Fibroblast of skin of back (primary cell): ENCODE data around the gene CYP17A1. TPM values are rescaled to one million over a fixed set of nuclear protein-coding genes. Genes with fewer than 3 reads are reported as not detected.
"Not testable (repeated sequence)": the region's sequence is repeated elsewhere in the genome, so short reads cannot be mapped to it uniquely, and the experiment has no call there.

Source experiments
- DNase-seq: peaks from one replicate; pipeline ENCODE4 v3.0.0-alpha.2; 2013
- polyA plus RNA-seq, 2 experiments: library from polyadenylated mRNA; unstranded; fragments of 120-200 nt; gene quantifications; one replicate each; pipeline ENCODE4 v1.2.1, GENCODE V29; 2013; ENCODE audit not compliant: insufficient read length in 2 of 2

The CYP17A1 gene
- polyA plus RNA-seq (2013, experiment 1 of 2; ENCODE audit: insufficient read length), result not detected
- polyA plus RNA-seq (2013, experiment 2 of 2; ENCODE audit: insufficient read length), result not detected

GRCh38 chr10:102837230-102837721 lies at the start of gene CYP17A1:
Gene CYP17A1, minus strand, starts transcription at chr10:102837413. Its CDS starts 52 bp downstream, at chr10:102837361.
- DNase-seq, result no peak

- DNase-seq, result no peak
Observed at GRCh38 chr10:102880256-102880655, 43.0 kb upstream of the CYP17A1 start.

GRCh38 chr10:102878629-102879028 lies 41.4 kb upstream of the CYP17A1 start:
- DNase-seq, result no peak

- DNase-seq, result no peak
Observed at GRCh38 chr10:102876747-102877153, 39.5 kb upstream of the CYP17A1 start.

GRCh38 chr10:102872163-102872562 lies 35.0 kb upstream of the CYP17A1 start:
- peak; percentile 20 for DNase-seq

GRCh38 chr10:102870221-102870620 lies 33.0 kb upstream of the CYP17A1 start:
- no peak for DNase-seq

GRCh38 chr10:102869258-102870198 lies 32.3 kb upstream of the CYP17A1 start, which contains the start of gene AS3MT:
Gene AS3MT, plus strand, starts transcription at chr10:102869470. Its CDS starts 123 bp downstream, at chr10:102869593.
- peak; percentile 49 for DNase-seq

GRCh38 chr10:102868911-102869257 lies 31.7 kb upstream of the CYP17A1 start:
- DNase-seq, result peak; percentile 23

- no peak for DNase-seq
Observed at GRCh38 chr10:102865620-102866019, 28.4 kb upstream of the CYP17A1 start.

- no peak for DNase-seq
Observed at GRCh38 chr10:102863660-102864059, 26.4 kb upstream of the CYP17A1 start.

GRCh38 chr10:102859911-102860310 lies 22.7 kb upstream of the CYP17A1 start:
- no peak for DNase-seq

- DNase-seq, result no peak
Observed at GRCh38 chr10:102856758-102857424, 19.7 kb upstream of the CYP17A1 start.

GRCh38 chr10:102855731-102856436 lies 18.7 kb upstream of the CYP17A1 start:
- peak; percentile 99 for DNase-seq

GRCh38 chr10:102853237-102853636 lies 16.0 kb upstream of the CYP17A1 start:
- DNase-seq, result not testable (repeated sequence)

GRCh38 chr10:102850025-102850518 lies 12.9 kb upstream of the CYP17A1 start:
- DNase-seq, result no peak

GRCh38 chr10:102845352-102845902 lies 8.2 kb upstream of the CYP17A1 start:
- DNase-seq, result no peak

- not testable (repeated sequence) for DNase-seq
Observed at GRCh38 chr10:102844190-102844776, 7.1 kb upstream of the CYP17A1 start.

GRCh38 chr10:102843139-102843538 lies 5.9 kb upstream of the CYP17A1 start:
- DNase-seq, result not testable (repeated sequence)

GRCh38 chr10:102841827-102842345 lies 4.7 kb upstream of the CYP17A1 start:
- DNase-seq, result no peak

- DNase-seq, result not testable (repeated sequence)
Observed at GRCh38 chr10:102838276-102838927, 1.2 kb upstream of the CYP17A1 start.

GRCh38 chr10:102835007-102835482 lies 2.2 kb downstream of the CYP17A1 start:
- DNase-seq, result peak; percentile 74
